GM12801 (cell line): ENCODE results near the gene TMEM239.

Experiments
- CTCF ChIP-seq: IDR thresholded peaks from one replicate; pipeline ENCODE4 v1.5.1; 2011; ENCODE audit warnings: control low read depth; ENCODE audit not compliant: insufficient read length; ENCODE audit errors: extremely low read depth

The TMEM239 gene

DNA sequence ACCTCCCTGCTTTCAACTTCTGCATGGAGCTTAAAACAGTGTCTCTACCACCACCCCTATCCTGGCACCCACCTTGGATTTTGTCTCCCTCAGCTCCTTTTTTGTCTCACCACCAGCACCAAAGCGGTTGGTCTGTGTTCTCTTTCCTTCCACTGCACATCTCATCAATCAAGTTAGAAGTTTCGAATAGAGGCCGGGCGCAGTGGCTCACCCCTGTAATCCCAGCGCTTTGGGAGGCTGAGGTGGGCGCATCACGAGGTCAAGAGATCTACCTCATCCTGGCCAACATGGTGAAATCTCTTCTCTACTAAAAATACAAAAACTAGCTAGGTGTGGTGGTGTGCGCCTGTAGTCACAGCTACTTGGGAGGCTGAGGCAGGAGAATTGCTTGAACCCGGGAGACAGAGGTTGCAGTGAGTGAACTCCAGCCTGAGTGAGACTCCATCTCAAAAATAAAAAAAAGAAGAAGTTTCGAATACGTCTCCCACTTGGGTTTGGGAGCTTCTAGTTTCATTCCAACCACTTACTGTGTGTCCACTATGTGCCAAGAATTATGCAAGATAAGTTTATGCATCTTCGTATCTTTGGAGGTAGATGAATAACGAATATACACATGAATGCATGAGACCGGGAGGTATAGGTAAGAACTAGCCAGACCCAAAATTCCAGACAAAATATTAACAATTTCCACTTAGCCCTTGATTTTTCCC, 18.4 kb downstream of the TMEM239 start:
- TF ChIP-seq CTCF = no peak

DNA sequence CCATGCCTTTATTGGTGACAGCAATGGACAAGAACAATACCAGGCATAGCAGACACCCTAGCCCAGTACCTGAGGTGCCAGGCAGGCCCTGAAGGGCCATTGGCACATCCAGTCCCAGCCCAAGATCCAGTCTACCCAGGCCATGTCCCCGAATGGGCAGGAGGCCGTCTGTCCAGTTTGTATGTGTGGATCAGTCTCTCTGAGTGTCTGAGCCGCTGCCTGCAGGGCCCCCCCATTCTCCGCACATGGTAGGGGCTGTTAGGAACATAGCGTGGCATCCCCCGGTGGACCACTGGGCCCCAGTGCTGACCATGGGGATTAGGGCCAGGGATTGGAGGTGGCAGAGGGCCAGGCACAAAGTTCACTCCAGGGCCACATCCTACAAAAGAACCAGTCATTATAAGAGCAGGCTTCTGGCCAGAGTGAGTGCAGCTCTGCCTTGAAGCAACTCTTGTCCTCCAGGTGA, 19.2 kb downstream of the TMEM239 start:
- no peak for TF ChIP-seq CTCF

GRCh38 chr20:2836035-2836434, 19.9 kb downstream of the TMEM239 start:
- TF ChIP-seq CTCF = no peak

DNA sequence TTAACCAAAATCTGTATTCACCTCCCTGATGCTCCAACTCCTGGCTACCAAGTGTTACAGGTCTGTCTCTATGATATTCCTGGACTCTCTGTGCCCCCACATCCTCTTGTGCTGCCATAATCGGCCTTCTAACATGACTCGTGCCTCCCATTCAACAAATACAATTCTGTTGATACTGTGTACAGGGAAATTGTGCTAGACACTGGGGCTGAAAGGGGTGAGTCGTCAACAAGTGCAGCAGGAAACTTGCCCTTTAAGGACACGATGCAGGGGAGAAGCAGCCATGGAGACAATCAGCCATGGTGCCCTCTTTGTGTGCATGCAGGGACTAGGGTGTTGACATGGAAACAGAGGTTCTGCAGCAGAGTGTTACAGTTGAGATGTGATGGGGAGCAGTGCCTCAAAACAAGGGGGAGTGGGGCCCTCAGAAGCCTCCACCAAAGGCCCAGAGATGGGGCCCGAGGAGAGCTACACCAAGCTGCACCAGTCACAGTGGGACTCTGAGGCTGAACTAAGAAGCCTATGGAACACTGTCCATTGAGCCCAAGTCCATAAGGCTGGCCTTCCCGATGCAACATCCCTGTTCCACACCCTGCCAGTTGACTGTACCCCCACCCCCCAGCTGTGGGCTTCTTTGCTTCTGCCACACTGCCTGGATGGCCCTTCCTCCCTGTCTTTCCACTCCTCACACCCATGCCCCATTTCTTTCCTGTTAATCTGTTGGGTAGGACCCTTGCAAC, 21.2 kb downstream of the TMEM239 start:
- TF ChIP-seq CTCF = no peak

DNA sequence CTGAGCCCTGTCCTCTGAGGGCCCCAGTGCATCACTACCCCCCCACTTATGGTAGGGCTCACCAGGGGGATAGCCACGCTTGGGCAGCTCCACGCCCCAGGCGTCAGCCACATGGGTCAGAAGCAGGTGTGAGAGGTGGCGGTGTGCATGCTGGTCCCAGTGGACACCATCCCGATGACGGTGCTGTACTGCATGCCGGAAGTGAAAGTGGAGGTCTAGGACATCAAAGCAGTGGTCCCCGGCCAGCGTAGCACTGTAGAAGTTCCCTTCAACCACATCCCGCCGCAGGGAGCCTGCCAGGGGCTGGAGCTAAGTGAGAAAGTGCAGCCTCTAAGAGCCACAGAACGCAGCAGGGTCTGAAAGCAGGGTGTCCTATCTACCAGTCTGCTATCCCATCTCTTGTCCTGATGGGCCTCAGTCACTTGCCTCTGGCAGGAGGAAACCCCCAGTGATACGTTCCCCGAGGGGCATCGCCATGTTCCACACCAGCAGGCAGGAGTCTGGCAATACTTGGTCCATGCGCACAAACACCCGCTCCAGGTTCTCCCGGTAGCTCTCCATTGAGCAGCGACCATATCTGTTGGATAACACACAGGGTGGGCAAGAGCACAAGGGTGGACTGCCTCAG, 22.1 kb downstream of the TMEM239 start:
- no peak for TF ChIP-seq CTCF

GRCh38 chr20:2838847-2839671, 22.9 kb downstream of the TMEM239 start:
- TF ChIP-seq CTCF = no peak

DNA sequence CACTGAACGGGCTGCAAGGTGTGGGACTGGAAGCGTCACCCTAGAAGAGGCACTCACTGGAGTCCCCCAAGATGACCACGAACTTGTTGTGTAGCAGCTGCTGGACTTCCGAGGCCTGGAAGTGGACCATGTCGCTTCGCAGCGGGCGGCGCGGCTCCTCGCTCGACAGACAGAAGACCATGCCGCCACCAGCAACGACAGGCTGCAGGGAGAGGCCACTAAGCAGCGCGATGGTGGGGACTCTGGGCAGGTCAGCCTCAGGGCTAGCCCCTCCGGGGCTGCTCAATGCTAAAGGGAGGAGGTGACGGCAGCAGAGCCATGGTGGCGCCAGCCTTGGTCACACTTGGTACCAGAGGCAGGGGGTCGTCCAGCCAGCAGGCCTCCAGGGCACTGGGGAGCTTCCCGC, 23.6 kb downstream of the TMEM239 start:
- TF ChIP-seq CTCF = no peak
